K562 (cell line): Measurements from ENCODE around the gene AGMO. TPM values are rescaled to one million over a fixed set of nuclear protein-coding genes. Genes with fewer than 3 reads are reported as not detected.

Source experiments
- ATAC-seq: fragments of 200-7000 bp; cut with Tn5 transposase; 3 replicates; pipeline ENCODE4 v1.9.1; 2020; ENCODE audit warnings: moderate library complexity
- BruUV-seq: library from RNA; stranded (reverse); fragments of 400-500 nt; replicated peaks from 2 replicates; lab custom pipeline; 2021; lab: Mats Ljungman, UMichigan
- CTCF ChIA-PET: fragments of 300-600 bp; formaldehyde crosslinking; extraction: SDS; loops from one replicate; lab custom pipeline; 2021; ENCODE audit warnings: low intra/inter-chr PET ratio; lab: Yijun Ruan, JAX
- POLR2A ChIA-PET: fragments of 300-600, 350-650 bp; sonication (Branson Sonifier 250); formaldehyde crosslinking; extraction: SDS; loops from one replicate; lab custom pipeline; 2021; ENCODE audit warnings: antibody characterized with exemption, inconsistent platforms; lab: Yijun Ruan, JAX
- DNase-seq, 4 experiments: peaks; one replicate each; pipeline versions ENCODE4 v3.0.0 to v3.0.0-alpha.2; 2011 to 2018; ENCODE audit warnings: low spot score in 3 of 4, mixed read lengths in 3 of 4; ENCODE audit errors: extremely low read depth in 1 of 4
- FAIRE-seq: peaks from 2 replicates; lab custom pipeline; 2011; peaks lifted over from hg19 to GRCh38; lab: Jason Lieb, UNC
- H2AFZ ChIP-seq: 2 replicates; pipeline ENCODE4 v1.6.0; 2011; ENCODE audit warnings: low read depth, low read length, control low read depth, inconsistent platforms
- H3K27ac ChIP-seq: fragments of 200-600 bp; 3 replicates; pipeline ENCODE4 v1.8.0; 2011; ENCODE audit warnings: low read depth, mild to moderate bottlenecking, control low read depth, inconsistent platforms, low read length, moderate library complexity, mixed read lengths; ENCODE audit errors: extremely low read depth
- H3K27me3 ChIP-seq, 2 experiments: fragments of 300-600 bp in 1 of 2; 2 replicates in 1 of 2; 3 replicates in 1 of 2; pipeline versions ENCODE4 v1.6.0 to v1.8.0; 2011; ENCODE audit warnings: inconsistent platforms in 2 of 2, low read length in 2 of 2, mild to moderate bottlenecking in 1 of 2, mixed read lengths in 1 of 2, moderate library complexity in 1 of 2; ENCODE audit not compliant: control insufficient read depth in 2 of 2, insufficient read depth in 2 of 2
- H3K36me3 ChIP-seq: fragments of 300-600 bp; 3 replicates; pipeline ENCODE4 v1.8.0; 2011; ENCODE audit warnings: mild to moderate bottlenecking, low read length, inconsistent platforms; ENCODE audit not compliant: control insufficient read depth, insufficient read depth
- H3K4me1 ChIP-seq, 2 experiments: fragments of 200-600 bp in 1 of 2; replicated peaks in 1 of 2; 2 replicates in 1 of 2; 3 replicates in 1 of 2; pipeline versions ENCODE4 v1.5.1 to v1.8.0; 2011; ENCODE audit warnings: inconsistent platforms in 2 of 2, low read length in 2 of 2, mild to moderate bottlenecking in 1 of 2, mixed read lengths in 1 of 2, moderate library complexity in 1 of 2; ENCODE audit not compliant: control insufficient read depth in 2 of 2, insufficient read depth in 2 of 2
- H3K4me2 ChIP-seq: 2 replicates; pipeline ENCODE4 v1.6.1; 2011; ENCODE audit warnings: low read length, control low read depth, inconsistent platforms, mixed read lengths; ENCODE audit not compliant: insufficient read depth
- H3K4me3 ChIP-seq: fragments of 200-600 bp; sonication (generic), shearing (Covaris generic); 2 replicates; pipeline ENCODE4 v1.5.1; 2016; ENCODE audit warnings: control low read depth, inconsistent platforms
- H3K79me2 ChIP-seq: fragments of 200-600 bp; 3 replicates; pipeline ENCODE4 v1.8.0; 2011; ENCODE audit warnings: low read length, inconsistent platforms; ENCODE audit not compliant: control insufficient read depth, insufficient read depth
- H3K9ac ChIP-seq, 2 experiments: 2 replicates each; pipeline versions ENCODE4 v1.6.0 to v1.6.1; 2011; ENCODE audit warnings: low read depth in 2 of 2, low read length in 2 of 2, control low read depth in 1 of 2, inconsistent platforms in 1 of 2, mild to moderate bottlenecking in 1 of 2, mixed read lengths in 1 of 2; ENCODE audit not compliant: insufficient read depth in 1 of 2
- H3K9me1 ChIP-seq: one replicate; pipeline ENCODE4 v1.6.0; 2011; ENCODE audit warnings: inconsistent platforms, mild to moderate bottlenecking, low read length, moderate library complexity; ENCODE audit not compliant: control insufficient read depth, insufficient read depth
- H3K9me3 ChIP-seq: replicated peaks from 2 replicates; pipeline ENCODE4 v1.5.1; 2011; ENCODE audit warnings: low read depth, low read length, inconsistent platforms; ENCODE audit not compliant: control insufficient read depth, insufficient read depth
- H4K20me1 ChIP-seq: replicated peaks from 2 replicates; pipeline ENCODE4 v1.6.1; 2011; ENCODE audit warnings: low read length, inconsistent platforms, mixed read lengths; ENCODE audit not compliant: control insufficient read depth, insufficient read depth
- DNMT1 ChIP-seq: fragments of 450-650 bp; IDR thresholded peaks from 2 replicates; pipeline ENCODE4 v1.6.1; 2016; ENCODE audit warnings: antibody characterized with exemption, mild to moderate bottlenecking
- ESRRA ChIP-seq: fragments of 450-650 bp; IDR thresholded peaks from 2 replicates; pipeline ENCODE4 v1.6.1; 2014; ENCODE audit warnings: low read depth, mild to moderate bottlenecking, moderate library complexity, borderline replicate concordance
- FOS ChIP-seq: IDR thresholded peaks from 3 replicates; pipeline ENCODE4 v1.6.1; 2011; ENCODE audit not compliant: insufficient read length; ENCODE audit errors: extremely low read depth
- HDAC2 ChIP-seq: fragments of 450-650 bp; IDR thresholded peaks from 2 replicates; pipeline ENCODE4 v1.6.1; 2016; ENCODE audit warnings: mild to moderate bottlenecking
- HMG20A ChIP-seq: fragments of 450-650 bp; formaldehyde crosslinking; conservative IDR thresholded peaks from 2 replicates; pipeline ENCODE4 v1.4.0; 2020; ENCODE audit warnings: mild to moderate bottlenecking, mixed read lengths
- NCOA4 ChIP-seq: fragments of 450-650 bp; IDR thresholded peaks from 2 replicates; pipeline ENCODE4 v1.6.1; 2018; ENCODE audit warnings: mild to moderate bottlenecking; ENCODE audit not compliant: partially characterized antibody
- SIRT6 ChIP-seq: IDR thresholded peaks from one replicate; pipeline ENCODE4 v1.6.1; 2012; ENCODE audit warnings: low read depth, mild to moderate bottlenecking, control low read depth, inconsistent platforms, low read length, moderate library complexity
- SMAD1 ChIP-seq: fragments of 150-350 bp; IDR thresholded peaks from 2 replicates; pipeline ENCODE4 v1.6.1; 2014; ENCODE audit warnings: low read length, low read depth; ENCODE audit not compliant: partially characterized antibody
- SMAD3 ChIP-seq: fragments of 450-650 bp; formaldehyde crosslinking; conservative IDR thresholded peaks from 2 replicates; pipeline ENCODE4 v1.4.0; 2020; ENCODE audit warnings: mild to moderate bottlenecking
- YBX1 ChIP-seq: fragments of 450-650 bp; IDR thresholded peaks from 2 replicates; pipeline ENCODE4 v1.7.1; 2016; ENCODE audit warnings: mild to moderate bottlenecking
- ZKSCAN1 ChIP-seq: fragments of 150-350 bp; IDR thresholded peaks from 2 replicates; pipeline ENCODE4 v1.6.1; 2016; ENCODE audit warnings: low read depth, low read length
- ZNF174 ChIP-seq: fragments of 250-450 bp; sonication (Bioruptor Pico); IDR thresholded peaks from 2 replicates; pipeline ENCODE4 v1.4.0; 2020; ENCODE audit warnings: mild to moderate bottlenecking
- ZNF695 ChIP-seq: fragments of 450-650 bp; formaldehyde crosslinking; IDR thresholded peaks from 2 replicates; pipeline ENCODE4 v1.4.0; 2020; ENCODE audit warnings: mild to moderate bottlenecking, moderate library complexity
- ZNF77 ChIP-seq: fragments of 250-450 bp; sonication (Bioruptor Pico); IDR thresholded peaks from 2 replicates; pipeline ENCODE4 v1.5.0; 2020
- ZSCAN32 ChIP-seq: fragments of 450-650 bp; formaldehyde crosslinking; IDR thresholded peaks from 2 replicates; pipeline ENCODE4 v1.4.0; 2020; ENCODE audit warnings: mild to moderate bottlenecking, moderate library complexity
- WGBS: fragments of 100-300 bp; shearing (Covaris generic); methylation state at CpG from one replicate; pipeline ENCODE4 v1.1.6; 2016; ENCODE audit warnings: low coverage, mixed read lengths; ENCODE audit not compliant: insufficient coverage; ENCODE audit errors: missing lambda C conversion rate; 5-methylcytosine and 5-hydroxymethylcytosine counted together
- in situ Hi-C: fragments of 300-500 bp; cut with MboI; formaldehyde crosslinking; loops from 4 replicates; pipeline ENCODE4 v1.15.0; 2018; ENCODE audit warnings: inconsistent platforms, mixed read lengths
- intact Hi-C: fragments of 100-400 bp; cut with micrococcal nuclease; formaldehyde crosslinking; loops from 2 replicates; pipeline ENCODE4 v1.14.2; 2022
- polyA plus RNA-seq, 8 experiments: library from polyadenylated mRNA; depleted of rRNA in 4 of 8; stranded (reverse) in 5 of 8; unstranded in 3 of 8; fragments of >200 nt; fragmentation: Nextera tagmentation in 2 of 8; fragmentation: Illumina TruSeq in 1 of 8; extraction: Ambion mirVana in 2 of 8; extraction: Trizol in 1 of 8; gene quantifications; 2 replicates each; pipeline versions ENCODE4 v1.2.1 to v1.2.3, GENCODE V29; 2011 to 2014; ENCODE audit warnings: inconsistent platforms in 1 of 8, missing spikeins in 1 of 8
- total RNA-seq, 7 experiments: library from RNA; depleted of rRNA in 6 of 7; stranded (reverse); fragments of >200 nt in 6 of 7; fragmentation: Illumina TruSeq in 2 of 7; extraction: Trizol in 2 of 7; gene quantifications; 2 replicates each; pipeline versions ENCODE4 v1.2.1 to v1.2.3, GENCODE V29; 2011 to 2021; ENCODE audit warnings: low replicate concordance in 1 of 7
- TF ChIP-seq, protein P1 (sequence below): sonication (generic); formaldehyde crosslinking; IDR thresholded peaks from 2 replicates; pipeline ENCODE4 v1.8.0; 2022; ENCODE audit warnings: mild to moderate bottlenecking, missing genetic modification reagents
- TF ChIP-seq, protein P2 (sequence below): sonication (generic); formaldehyde crosslinking; IDR thresholded peaks from 2 replicates; pipeline ENCODE4 v1.8.0; 2022; ENCODE audit warnings: mild to moderate bottlenecking, missing genetic modification reagents
- TF ChIP-seq, protein P3 (sequence below): sonication (generic); formaldehyde crosslinking; IDR thresholded peaks from 2 replicates; pipeline ENCODE4 v1.8.1; 2023; ENCODE audit warnings: mild to moderate bottlenecking, missing genetic modification reagents, moderate library complexity

The AGMO gene
- total and polyA plus RNA-seq, 9 of the 15 experiments (the other 6 are each of a cell fraction or from before 2014, with no cell fraction given) = 0.30 to 1.4 (median 0.69) TPM; not detected in 1

DNA sequence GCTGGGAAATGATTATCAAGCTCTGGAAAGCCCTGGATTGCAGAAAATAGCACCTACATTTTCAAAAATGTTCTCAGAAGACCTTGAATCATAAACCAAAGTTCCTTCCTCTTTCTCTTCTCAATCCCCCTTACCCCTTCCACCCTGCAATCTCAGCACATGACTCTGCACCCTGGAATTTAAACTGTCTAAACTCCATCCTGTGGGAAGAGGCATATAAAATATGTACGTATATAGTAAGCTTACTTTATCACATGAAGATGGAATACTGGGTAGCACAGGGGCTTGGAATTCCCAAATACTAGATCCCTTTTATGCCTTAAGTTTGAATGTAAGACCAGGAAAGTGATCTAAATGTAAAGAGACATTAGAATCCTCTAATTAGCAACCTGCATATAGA lies 7.7 kb downstream of the AGMO start:
- DNase-seq (no peak), FAIRE-seq (no peak), ATAC-seq (no peak)
- in situ Hi-C loops (no loop called here), intact Hi-C loops (no loop called here)
- Histone ChIP-seq H3K36me3 (no peaks in the 10 kb centered on the region), H3K9me1 (no peaks in the 10 kb centered on the region), H3K79me2 (no peaks in the 10 kb centered on the region), H4K20me1 (no peaks in the 10 kb centered on the region), H3K4me1 (no peaks in the 10 kb centered on the region), H3K4me3 (no peak overlapping the region), H3K27ac (no peak overlapping the region), H2AFZ (no peak overlapping the region), H3K9me3 (no peaks in the 10 kb centered on the region; the same call in 1 of the 2 replicates), H3K27me3 (no peaks in the 10 kb centered on the region), H3K4me2 (no peak overlapping the region)
- no TSS peak for BruUV-seq
- WGBS = 13% methylated on average over 1 of the region's 1 CpG
- POLR2A ChIA-PET = no interaction called here
- TF ChIP-seq, protein P1, sequence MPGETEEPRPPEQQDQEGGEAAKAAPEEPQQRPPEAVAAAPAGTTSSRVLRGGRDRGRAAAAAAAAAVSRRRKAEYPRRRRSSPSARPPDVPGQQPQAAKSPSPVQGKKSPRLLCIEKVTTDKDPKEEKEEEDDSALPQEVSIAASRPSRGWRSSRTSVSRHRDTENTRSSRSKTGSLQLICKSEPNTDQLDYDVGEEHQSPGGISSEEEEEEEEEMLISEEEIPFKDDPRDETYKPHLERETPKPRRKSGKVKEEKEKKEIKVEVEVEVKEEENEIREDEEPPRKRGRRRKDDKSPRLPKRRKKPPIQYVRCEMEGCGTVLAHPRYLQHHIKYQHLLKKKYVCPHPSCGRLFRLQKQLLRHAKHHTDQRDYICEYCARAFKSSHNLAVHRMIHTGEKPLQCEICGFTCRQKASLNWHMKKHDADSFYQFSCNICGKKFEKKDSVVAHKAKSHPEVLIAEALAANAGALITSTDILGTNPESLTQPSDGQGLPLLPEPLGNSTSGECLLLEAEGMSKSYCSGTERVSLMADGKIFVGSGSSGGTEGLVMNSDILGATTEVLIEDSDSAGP (CRISPR knock-in tag) = no peak
- TF ChIP-seq ESRRA (no peak), HDAC2 (no peak), YBX1 (no peak), ZSCAN32 (no peak), FOS (no peak), ZKSCAN1 (no peak), DNMT1 (no peak), ZNF695 (CRISPR knock-in tag) (no peak), HMG20A (no peak), SMAD3 (CRISPR knock-in tag) (no peak), ZNF77 (CRISPR knock-in tag) (no peak), SIRT6 (no peak), NCOA4 (no peak), ZNF174 (CRISPR knock-in tag) (no peak), SMAD1 (no peak)
- TF ChIP-seq, protein P2, sequence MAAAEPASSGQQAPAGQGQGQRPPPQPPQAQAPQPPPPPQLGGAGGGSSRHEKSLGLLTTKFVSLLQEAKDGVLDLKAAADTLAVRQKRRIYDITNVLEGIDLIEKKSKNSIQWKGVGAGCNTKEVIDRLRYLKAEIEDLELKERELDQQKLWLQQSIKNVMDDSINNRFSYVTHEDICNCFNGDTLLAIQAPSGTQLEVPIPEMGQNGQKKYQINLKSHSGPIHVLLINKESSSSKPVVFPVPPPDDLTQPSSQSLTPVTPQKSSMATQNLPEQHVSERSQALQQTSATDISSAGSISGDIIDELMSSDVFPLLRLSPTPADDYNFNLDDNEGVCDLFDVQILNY (CRISPR knock-in tag) = no peak
- TF ChIP-seq, protein P3, sequence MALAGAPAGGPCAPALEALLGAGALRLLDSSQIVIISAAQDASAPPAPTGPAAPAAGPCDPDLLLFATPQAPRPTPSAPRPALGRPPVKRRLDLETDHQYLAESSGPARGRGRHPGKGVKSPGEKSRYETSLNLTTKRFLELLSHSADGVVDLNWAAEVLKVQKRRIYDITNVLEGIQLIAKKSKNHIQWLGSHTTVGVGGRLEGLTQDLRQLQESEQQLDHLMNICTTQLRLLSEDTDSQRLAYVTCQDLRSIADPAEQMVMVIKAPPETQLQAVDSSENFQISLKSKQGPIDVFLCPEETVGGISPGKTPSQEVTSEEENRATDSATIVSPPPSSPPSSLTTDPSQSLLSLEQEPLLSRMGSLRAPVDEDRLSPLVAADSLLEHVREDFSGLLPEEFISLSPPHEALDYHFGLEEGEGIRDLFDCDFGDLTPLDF (CRISPR knock-in tag) = no peak
- TF ChIP-seq, all 486 proteins: peak for 0
- H3K9ac ChIP-seq = no peak overlapping the region
- CTCF ChIA-PET = no interaction called here
